Stimulated activated naive CD8-positive, alpha-beta T cell treated with anti-CD3 and anti-CD28 coated beads, Interleukin-15, Interleukin-2, amounts not matched to agents 100 ng/mL and 50 ng/mL, for 24 hours (primary cell): Measurements from ENCODE around the gene ZCCHC7.
A peak's percentile ranks its signal among the peaks of the same experiment; 100 is the strongest.
"Not testable (repeated sequence)": the region's sequence is repeated elsewhere in the genome, so short reads cannot be mapped to it uniquely, and the experiment has no call there.

Experiments used
- H3K27ac Mint-ChIP-seq: one replicate; pipeline ENCODE4 v1.8.0; 2021; ENCODE audit warnings: mild to moderate bottlenecking, mixed read lengths
- H3K27me3 Mint-ChIP-seq: one replicate; pipeline ENCODE4 v1.8.0; 2021; ENCODE audit warnings: mixed read lengths
- H3K36me3 Mint-ChIP-seq: one replicate; pipeline ENCODE4 v1.8.0; 2021; ENCODE audit warnings: low read depth, mixed read lengths
- H3K4me1 Mint-ChIP-seq: one replicate; pipeline ENCODE4 v1.8.0; 2021; ENCODE audit warnings: low read depth, mixed read lengths
- H3K4me3 Mint-ChIP-seq: one replicate; pipeline ENCODE4 v1.8.0; 2021; ENCODE audit warnings: mild to moderate bottlenecking, mixed read lengths
- H3K9me3 Mint-ChIP-seq: one replicate; pipeline ENCODE4 v1.8.0; 2021; ENCODE audit warnings: mixed read lengths

Gene ZCCHC7

DNA sequence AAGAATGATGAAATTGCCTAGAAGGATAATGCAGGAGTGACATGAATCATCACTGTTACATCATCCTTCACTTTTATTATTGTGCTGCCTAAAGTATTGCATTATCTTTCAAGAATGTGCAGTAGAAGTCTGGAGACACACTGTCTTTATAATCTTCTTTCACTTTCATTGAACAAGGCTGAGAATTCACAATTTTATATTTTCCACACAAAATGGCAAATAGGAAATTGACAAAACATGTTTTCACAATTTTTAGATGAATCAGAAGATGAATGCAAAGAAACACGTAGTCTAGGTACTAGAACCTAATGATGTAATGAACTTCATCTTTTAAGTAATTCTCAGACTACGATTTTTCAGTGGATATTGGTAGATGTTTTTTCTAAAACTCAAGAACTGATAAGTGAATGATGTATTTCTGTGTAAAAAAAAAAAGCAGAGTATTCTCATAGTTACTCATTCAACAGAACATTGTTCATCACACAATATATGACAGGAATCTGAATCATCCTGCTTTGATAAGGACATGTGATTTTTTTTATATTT, 170.6 kb downstream of the ZCCHC7 start:
- Mint-ChIP-seq H3K27ac (peak overlapping the region; percentile 93), H3K4me3 (peak overlapping the region; percentile 70), H3K27me3 (no peaks in the 10 kb centered on the region), H3K9me3 (peaks cover 8% of the 10 kb centered on the region), H3K4me1 (peaks cover 79% of the 10 kb centered on the region), H3K36me3 (peaks cover 25% of the 10 kb centered on the region)

DNA sequence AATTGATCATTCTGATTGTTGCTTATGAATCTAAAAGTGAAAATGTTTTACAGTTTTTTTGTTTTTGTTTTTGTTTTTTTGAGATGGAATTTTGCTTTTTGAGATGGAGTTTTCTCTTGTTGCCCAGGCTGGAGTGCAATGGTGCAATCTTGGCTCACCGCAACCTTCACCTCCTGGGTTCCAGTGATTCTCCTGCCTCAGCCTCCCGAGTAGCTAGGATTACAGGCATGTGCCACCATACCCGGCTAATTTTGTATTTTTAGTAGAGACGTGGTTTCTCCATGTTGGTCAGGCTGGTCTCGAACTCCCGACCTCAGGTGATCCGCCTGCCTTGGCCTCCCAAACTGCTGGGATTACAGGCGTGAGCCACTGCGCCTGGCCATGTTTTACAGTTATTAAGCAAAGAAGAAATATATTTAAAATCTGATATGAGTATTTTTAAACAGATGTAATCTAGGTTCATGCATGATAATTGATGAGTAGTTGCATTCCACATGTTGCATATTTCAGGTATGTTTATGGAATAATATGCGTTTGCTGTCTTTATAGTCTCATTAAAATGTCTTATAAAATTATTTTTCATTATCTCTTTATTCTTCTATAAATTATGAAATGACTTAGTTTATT, 171.4 kb downstream of the ZCCHC7 start:
- Mint-ChIP-seq H3K36me3 (peaks cover 31% of the 10 kb centered on the region), H3K4me1 (peaks cover 85% of the 10 kb centered on the region), H3K27ac (peak overlapping the region; percentile 93), H3K4me3 (peak overlapping the region; percentile 70)
- H3K27me3 Mint-ChIP-seq, H3K9me3 Mint-ChIP-seq: not testable (repeated sequence)

DNA sequence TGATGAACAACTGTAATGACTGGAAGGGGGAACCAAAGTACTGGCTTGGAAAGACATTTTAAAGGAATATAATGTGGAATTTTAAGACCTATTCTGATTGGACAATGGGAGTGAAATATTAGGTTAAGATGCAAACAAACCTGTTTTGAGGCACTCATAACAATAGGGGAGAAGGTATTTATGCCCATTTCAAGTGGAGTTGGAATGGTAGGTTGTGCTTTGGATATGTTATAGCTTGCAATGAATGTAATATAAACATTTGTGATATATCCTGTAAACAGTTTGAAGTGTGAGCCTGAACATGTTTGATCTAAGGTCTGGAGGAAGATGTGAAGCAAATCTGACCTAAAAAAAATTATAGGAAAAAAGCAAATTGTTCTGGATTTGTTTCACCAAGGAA, 172.5 kb downstream of the ZCCHC7 start:
- Mint-ChIP-seq H3K4me1 (peaks cover 84% of the 10 kb centered on the region), H3K9me3 (peaks cover 8% of the 10 kb centered on the region), H3K27ac (peak overlapping the region; percentile 69), H3K36me3 (peaks cover 34% of the 10 kb centered on the region), H3K4me3 (no peak overlapping the region), H3K27me3 (no peaks in the 10 kb centered on the region)

DNA sequence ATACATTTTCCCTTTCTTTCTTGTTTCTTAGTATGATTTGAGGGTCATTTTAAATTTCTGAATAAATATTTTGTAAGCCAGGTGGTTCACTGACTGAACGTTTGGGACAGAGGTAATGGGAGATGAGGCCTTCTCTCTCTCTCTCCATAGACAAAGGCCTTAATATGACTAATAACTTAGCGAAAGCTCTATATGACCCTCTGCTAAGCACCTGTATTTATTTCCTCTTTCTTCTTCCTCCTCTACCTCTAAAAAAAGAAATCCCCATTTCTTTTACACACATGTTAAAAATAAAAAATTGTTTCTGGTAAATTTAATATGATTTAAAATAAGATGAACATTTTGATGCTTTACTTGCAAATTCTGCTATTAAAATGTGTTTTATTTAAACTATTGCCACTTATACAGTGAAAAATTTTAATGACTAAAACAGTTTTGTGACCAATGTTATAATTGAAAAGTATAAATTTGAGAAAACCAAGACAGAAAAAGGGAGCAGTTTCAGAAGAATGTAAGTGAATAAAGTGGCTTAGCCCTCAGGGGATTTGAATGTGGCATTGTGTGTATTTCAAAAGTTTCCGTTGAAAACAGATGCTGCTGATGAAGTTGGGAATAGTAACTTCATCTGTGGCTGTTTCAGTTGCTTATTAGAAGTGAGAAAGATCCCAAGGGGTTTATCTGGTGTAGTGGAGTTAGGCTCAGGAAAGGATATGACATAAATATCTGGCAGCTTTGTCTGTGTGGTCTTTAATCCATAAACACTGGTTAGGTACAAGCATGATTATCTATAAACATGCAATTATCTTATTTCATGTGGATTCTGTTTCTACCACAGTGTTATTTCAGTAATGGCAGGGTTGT, 173.5 kb downstream of the ZCCHC7 start:
- H3K36me3 Mint-ChIP-seq, result peaks cover 35% of the 10 kb centered on the region
- no peaks in the 10 kb centered on the region for H3K27me3 Mint-ChIP-seq
- H3K27ac Mint-ChIP-seq, result peak overlapping the region; percentile 69
- no peak overlapping the region for H3K4me3 Mint-ChIP-seq
- peaks cover 4% of the 10 kb centered on the region for H3K9me3 Mint-ChIP-seq
- H3K4me1 Mint-ChIP-seq, result peaks cover 88% of the 10 kb centered on the region

DNA sequence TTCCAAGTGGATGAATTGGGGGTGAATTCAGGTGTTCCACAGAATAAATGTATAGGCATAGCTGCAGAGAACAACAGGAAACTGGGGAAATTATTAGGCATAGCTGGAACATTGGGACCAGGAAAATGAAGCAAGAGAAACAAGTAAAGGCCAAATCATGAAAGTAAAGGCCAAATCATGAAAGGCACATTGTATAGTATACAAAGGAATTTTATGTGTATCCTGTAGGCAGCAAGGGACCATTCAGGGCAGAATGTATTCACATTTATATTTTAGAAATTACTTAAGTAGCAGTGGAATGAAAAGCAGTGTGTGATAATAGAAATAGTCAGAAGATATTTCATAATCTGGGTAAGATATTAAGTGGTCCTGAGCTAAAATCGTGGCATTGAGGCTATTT, 174.8 kb downstream of the ZCCHC7 start:
- Mint-ChIP-seq H3K36me3 (peaks cover 28% of the 10 kb centered on the region), H3K27me3 (no peaks in the 10 kb centered on the region), H3K4me3 (peak overlapping the region; percentile 14), H3K4me1 (peaks cover 89% of the 10 kb centered on the region), H3K9me3 (no peaks in the 10 kb centered on the region), H3K27ac (peak overlapping the region; percentile 80)

DNA sequence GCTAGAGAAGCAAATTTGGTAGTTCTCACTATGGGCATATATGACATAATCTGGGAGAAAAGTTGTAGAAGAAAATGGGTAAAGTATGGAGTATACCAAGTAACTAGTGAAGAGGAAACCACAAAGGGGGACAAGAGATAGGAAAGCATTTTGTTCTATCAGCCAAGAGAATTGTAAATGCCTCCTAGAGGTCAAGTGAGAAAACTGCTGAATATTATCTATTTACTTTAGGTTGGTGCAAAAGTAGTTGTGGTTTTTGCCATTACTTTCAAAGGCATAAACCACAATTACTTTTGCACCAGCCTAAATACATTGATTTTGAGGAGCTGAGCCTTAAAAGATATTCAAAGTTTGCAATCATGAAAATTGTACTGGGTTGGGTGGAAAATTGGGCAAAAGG, 175.4 kb downstream of the ZCCHC7 start:
- no peaks in the 10 kb centered on the region for H3K27me3 Mint-ChIP-seq
- H3K36me3 Mint-ChIP-seq, result peaks cover 28% of the 10 kb centered on the region
- no peak overlapping the region for H3K4me3 Mint-ChIP-seq
- H3K4me1 Mint-ChIP-seq, result peaks cover 89% of the 10 kb centered on the region
- H3K27ac Mint-ChIP-seq, result peak overlapping the region; percentile 50
- H3K9me3 Mint-ChIP-seq, result no peaks in the 10 kb centered on the region

DNA sequence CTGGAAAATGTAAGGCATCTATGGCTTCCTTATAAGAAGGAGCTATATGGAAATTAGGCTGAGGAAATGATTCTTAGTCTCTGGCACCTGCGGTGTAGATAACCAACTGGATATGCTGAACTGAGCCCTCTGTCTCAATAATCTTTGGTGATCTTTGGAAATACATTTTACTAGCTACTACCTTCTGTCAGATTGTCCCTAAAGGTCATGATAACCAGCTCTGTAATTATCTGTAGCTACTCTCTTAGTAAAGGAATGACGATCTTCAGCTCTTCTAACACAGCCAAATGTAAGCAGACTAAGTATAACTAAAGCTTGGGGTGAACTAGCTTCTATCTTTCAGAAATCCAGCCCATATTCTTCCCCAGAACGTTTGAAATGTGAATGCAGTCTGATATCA, 177.2 kb downstream of the ZCCHC7 start:
- no peak overlapping the region for H3K27ac Mint-ChIP-seq
- H3K9me3 Mint-ChIP-seq, result no peaks in the 10 kb centered on the region
- peaks cover 32% of the 10 kb centered on the region for H3K36me3 Mint-ChIP-seq
- peaks cover 91% of the 10 kb centered on the region for H3K4me1 Mint-ChIP-seq
- H3K27me3 Mint-ChIP-seq, result no peaks in the 10 kb centered on the region
- no peak overlapping the region for H3K4me3 Mint-ChIP-seq

DNA sequence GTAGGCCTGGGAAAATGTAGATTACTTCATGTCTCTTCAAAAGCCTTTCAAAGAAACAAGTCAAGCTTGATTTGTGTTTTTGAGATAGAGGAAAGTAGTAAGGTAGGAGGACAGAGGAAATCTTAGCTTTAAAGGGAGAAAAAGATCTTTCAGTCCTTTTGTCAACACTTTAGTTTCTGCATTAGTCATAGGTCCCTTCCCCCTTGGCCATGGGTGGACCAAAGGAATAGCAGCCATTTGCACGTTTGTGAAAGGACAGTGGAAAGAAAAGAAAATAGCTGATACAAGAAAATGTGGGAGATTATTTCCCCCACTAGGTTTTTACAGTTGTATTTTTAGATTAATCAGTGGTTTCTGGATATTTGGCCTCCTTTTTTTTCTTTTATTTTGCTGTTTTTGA, 180.2 kb downstream of the ZCCHC7 start:
- Mint-ChIP-seq H3K27ac (peak overlapping the region; percentile 94), H3K4me1 (peaks cover 91% of the 10 kb centered on the region), H3K27me3 (no peaks in the 10 kb centered on the region), H3K9me3 (no peaks in the 10 kb centered on the region), H3K4me3 (peak overlapping the region; percentile 39), H3K36me3 (peaks cover 57% of the 10 kb centered on the region)

DNA sequence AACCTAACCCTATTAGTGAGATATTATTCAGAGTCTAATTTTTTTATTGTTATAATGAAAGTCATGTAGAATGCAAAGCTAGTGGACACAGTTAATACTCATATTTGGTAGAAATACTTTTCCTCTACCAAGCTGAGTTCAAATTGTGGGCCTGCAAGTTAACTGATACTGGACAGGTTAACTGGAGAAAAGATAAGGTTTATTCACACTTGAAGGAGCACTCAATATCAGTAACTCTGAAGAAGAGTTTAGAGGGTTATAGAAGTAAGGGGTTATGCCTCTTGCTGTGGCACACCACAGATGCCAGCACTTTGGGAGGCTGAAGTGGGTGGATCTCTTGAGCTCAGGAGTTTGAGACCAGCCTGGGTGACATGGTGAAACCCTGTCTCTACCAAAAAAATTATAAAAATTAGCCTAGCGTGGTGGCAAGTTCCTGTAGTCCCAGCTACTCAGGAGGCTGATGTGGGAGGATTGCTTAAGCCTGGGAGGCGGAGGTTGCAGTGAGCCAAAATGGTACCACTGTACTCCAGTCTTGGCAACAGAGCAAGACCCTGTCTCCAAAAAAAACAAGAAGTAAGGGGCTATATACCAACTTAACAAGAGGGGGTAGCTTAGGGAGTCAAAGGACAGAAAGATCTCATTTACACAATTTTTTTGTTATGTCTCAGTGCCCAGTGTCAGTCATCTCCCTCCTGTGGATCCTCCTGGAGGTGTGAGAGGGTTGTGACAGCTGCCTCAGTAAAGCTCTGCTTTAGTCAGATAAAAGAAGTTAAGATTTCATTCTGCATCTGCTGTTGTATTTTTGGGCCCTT, 180.9 kb downstream of the ZCCHC7 start:
- H3K9me3 Mint-ChIP-seq, result no peaks in the 10 kb centered on the region
- H3K4me1 Mint-ChIP-seq, result peaks cover 84% of the 10 kb centered on the region
- no peaks in the 10 kb centered on the region for H3K27me3 Mint-ChIP-seq
- peak overlapping the region; percentile 94 for H3K27ac Mint-ChIP-seq
- H3K36me3 Mint-ChIP-seq, result peaks cover 51% of the 10 kb centered on the region
- H3K4me3 Mint-ChIP-seq, result peak overlapping the region; percentile 73

DNA sequence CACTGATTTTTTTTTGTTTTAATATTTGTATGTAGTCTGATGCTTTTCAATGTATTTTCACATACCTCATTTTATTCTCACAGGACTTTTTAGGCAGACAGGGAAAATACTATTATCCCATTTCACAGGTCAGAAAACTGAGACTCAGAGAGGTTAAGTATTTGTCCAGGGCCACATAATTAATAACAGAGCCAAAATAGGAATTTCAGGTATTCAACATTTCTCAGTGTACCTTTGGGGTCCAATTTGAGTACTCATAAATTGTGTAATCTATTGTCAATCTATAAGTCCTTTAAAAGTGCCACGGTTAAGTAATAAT, 181.4 kb downstream of the ZCCHC7 start:
- Mint-ChIP-seq H3K27me3 (no peaks in the 10 kb centered on the region), H3K4me1 (peaks cover 80% of the 10 kb centered on the region), H3K9me3 (no peaks in the 10 kb centered on the region), H3K27ac (peak overlapping the region; percentile 94), H3K36me3 (peaks cover 47% of the 10 kb centered on the region), H3K4me3 (peak overlapping the region; percentile 73)

DNA sequence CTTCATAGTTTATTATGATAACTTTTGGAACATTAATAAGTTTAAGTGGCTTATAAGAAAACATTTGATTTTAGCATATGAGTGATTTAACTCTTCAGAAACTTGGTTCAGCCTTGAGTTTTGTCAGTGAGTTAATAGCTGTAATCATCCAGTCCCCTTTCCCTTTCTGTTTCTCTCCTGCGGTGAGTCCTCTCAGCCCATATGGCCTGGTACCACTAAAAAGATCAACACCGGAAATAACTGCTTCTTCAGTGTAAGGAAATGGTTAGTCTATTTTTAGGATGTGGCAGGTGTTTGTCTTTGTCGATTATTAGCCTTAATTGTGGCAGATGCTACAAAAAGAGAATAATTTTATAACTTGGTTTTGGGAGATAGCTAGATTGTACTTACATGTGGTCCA, 181.9 kb downstream of the ZCCHC7 start:
- peak overlapping the region; percentile 94 for H3K27ac Mint-ChIP-seq
- no peaks in the 10 kb centered on the region for H3K27me3 Mint-ChIP-seq
- peak overlapping the region; percentile 73 for H3K4me3 Mint-ChIP-seq
- H3K36me3 Mint-ChIP-seq, result peaks cover 47% of the 10 kb centered on the region
- no peaks in the 10 kb centered on the region for H3K9me3 Mint-ChIP-seq
- H3K4me1 Mint-ChIP-seq, result peaks cover 80% of the 10 kb centered on the region

DNA sequence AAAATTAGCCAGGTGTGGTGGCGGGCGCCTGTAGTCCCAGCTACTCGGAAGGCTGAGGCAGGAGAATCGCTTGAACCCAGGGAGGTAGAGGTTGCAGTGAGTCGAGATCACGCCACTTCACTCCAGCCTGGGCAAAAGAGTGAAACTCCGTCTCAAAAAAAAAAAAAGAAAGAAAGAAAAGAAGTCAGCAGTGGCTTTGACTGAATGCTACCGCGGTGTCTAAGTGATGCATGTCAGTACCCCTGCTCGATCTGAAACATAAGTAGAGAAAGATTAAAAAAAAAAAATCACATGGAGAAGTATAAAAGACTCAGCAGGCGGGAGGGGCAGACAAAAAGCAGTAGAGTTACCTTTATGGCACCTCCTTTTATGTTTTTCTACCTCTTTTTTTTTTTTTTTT, 182.9 kb downstream of the ZCCHC7 start:
- H3K4me3 Mint-ChIP-seq, result not testable (repeated sequence)

DNA sequence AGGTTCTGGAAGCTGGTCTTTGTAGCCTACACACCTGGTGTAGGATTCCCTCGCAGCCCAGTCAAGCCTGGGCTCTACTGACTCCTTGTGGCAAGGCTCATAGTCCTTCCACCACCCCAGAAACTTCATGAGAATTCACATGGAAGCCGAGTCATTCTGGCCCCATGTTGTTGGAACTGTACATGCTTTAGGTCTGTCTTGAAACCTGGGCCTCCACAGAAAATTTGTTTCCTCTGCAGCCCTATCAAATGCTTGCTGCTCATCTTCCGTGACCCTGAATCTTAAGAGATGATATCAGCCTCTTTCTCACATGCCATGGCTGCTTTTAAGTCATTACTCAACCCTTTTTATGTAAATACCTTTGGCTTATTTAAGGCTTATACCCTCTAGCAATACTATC, 188.8 kb downstream of the ZCCHC7 start:
- Mint-ChIP-seq H3K27ac (no peak overlapping the region), H3K36me3 (peaks cover 41% of the 10 kb centered on the region), H3K27me3 (no peaks in the 10 kb centered on the region), H3K4me3 (no peak overlapping the region), H3K9me3 (no peaks in the 10 kb centered on the region), H3K4me1 (peaks cover 24% of the 10 kb centered on the region)

More for the DNA sequence above, 182.9 kb downstream of the ZCCHC7 start:
- Mint-ChIP-seq H3K27ac (peak overlapping the region; percentile 67), H3K36me3 (peaks cover 39% of the 10 kb centered on the region), H3K4me1 (peaks cover 72% of the 10 kb centered on the region)
- not testable (repeated sequence) for H3K9me3 Mint-ChIP-seq, H3K27me3 Mint-ChIP-seq

DNA sequence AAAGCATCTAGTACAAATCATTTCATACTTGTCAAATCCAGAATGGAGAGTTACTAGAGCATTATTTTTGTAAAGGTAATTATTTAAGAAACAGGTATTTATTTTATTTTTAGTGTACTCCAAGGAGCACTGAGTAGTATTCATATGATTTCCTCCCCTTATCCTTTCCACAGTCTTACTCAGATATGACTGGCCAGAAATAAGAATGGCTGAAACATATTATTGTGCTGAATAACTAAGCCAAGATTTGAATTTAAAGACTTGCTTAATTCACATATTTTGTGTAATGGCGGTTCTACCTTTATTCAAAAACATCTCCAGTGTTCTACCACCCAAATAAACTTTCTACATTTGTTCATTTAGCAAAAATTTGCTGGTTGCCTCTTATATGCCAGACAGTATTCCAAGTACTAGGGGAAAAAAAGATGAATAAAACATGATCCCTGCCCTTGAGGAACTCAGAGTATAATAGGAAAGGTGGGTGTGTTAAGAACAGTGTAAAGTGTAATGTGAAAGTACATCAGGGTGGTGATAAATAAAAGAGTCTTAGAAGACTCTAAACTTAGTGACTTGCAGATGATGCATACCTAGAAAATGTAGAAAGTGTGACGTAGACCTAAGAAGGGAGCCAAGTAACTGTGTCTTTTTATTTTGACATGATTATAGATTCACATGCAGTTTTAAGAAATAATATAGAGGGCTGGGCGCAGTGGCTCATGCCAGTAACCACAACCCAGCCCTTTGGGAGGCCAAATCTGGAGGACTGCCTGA, 191.7 kb downstream of the ZCCHC7 start:
- Mint-ChIP-seq H3K4me3 (no peak overlapping the region), H3K27ac (no peak overlapping the region), H3K36me3 (peaks cover 26% of the 10 kb centered on the region), H3K27me3 (no peaks in the 10 kb centered on the region), H3K9me3 (no peaks in the 10 kb centered on the region), H3K4me1 (peaks cover 10% of the 10 kb centered on the region)
